Left kidney (tissue), 2 donors: ENCODE results near the gene PPA1. TPM values are rescaled to one million over a fixed set of nuclear protein-coding genes. Genes with fewer than 3 reads are reported as not detected.
"Not testable (repeated sequence)": the region's sequence is repeated elsewhere in the genome, so short reads cannot be mapped to it uniquely, and the experiment has no call there.

Source experiments
- DNase-seq: peaks from one replicate; pipeline ENCODE4 v3.0.0-alpha.2; 2013
- polyA plus RNA-seq: library from polyadenylated mRNA; unstranded; fragments of 120-200 nt; gene quantifications from one replicate; pipeline ENCODE4 v1.2.1, GENCODE V29; 2013; ENCODE audit not compliant: insufficient read length

PPA1 gene
- polyA plus RNA-seq, 1 donor = 90.9 TPM

- DNase-seq = peak; percentile 46
These were observed 22.4 kb upstream of the PPA1 start for GRCh38 chr10:70255329-70256299.

- no peak for DNase-seq
These were observed 21.6 kb upstream of the PPA1 start for GRCh38 chr10:70254778-70255328.

GRCh38 chr10:70253878-70254765, 20.9 kb upstream of the PPA1 start:
- no peak for DNase-seq

DNA sequence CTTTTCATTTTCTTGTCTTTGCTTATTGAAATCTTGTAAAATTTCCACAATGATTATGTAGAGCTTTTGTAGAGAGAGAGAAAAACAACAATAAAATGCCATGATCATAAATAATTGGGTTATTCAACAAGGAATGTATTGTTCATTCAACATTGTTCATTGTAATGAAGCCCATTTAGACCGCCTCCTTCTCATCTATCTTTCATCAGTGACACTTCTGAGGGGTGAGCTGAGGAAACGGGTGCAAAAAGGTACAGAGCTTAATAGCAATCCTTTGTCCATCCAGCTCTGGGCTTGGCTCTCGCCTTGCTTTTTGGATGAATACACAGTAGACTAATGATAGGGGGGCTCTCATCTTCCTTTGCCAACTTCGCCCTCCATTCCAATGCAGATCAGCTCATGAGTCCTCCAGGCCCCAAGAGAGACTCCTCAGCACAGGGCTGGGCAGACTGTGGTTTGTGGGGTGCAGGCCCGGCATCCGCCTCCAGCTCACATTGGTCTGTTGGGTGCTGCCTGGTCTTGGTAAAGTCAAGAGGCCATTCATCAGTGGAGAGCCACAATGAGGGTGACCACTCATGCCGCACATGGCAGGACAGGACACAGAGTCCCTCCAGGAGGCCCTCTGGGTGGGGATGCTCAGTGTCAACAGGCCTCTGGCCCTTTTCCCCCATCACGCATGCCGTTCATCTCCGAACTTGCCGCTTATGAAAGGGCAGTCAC, 17.9 kb upstream of the PPA1 start:
- no peak for DNase-seq

GRCh38 chr10:70247360-70247759, 14.1 kb upstream of the PPA1 start:
- no peak for DNase-seq

GRCh38 chr10:70241081-70241480, 7.9 kb upstream of the PPA1 start:
- DNase-seq = no peak

GRCh38 chr10:70239986-70240385, 6.8 kb upstream of the PPA1 start:
- not testable (repeated sequence) for DNase-seq

DNA sequence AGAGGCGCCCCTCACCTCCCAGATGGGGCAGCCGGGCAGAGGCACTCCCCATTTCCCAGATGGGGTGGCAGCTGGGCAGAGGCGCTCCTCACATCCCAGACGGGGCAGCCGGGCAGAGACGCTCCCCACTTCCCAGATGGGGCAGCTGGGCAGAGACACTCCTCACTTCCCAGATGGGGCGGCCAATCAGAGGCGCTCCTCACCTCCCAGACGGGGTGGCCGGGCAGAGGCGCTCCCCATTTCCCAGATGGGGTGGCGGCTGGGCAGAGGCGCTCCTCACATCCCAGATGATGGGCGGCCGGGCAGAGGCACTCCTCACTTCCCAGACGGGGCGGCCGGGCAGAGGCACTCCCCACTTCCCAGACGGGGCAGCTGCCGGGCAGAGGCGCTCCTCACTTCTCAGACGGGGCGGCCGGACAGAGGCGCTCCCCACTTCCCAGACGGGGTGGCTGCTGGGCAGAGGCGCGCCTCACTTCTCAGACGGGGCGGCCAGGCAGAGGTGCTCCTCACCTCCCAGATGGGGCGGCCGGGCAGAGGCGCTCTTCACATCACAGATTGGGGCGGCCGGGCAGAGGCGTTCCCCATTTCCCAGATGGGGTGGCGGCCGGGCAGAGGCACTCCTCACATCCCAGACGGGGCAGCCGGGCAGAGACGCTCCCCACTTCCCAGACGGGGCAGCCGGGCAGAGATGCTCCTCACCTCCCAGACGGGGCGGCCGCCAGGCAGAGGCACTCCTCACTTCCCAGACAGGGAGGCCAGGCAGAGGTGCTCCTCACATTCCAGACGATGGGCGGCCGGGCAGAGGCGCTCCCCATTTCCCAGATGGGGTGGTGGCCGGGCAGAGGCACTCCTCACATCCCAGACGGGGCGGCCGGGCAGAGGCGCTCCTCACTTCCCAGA, 6.1 kb upstream of the PPA1 start:
- not testable (repeated sequence) for DNase-seq

DNA sequence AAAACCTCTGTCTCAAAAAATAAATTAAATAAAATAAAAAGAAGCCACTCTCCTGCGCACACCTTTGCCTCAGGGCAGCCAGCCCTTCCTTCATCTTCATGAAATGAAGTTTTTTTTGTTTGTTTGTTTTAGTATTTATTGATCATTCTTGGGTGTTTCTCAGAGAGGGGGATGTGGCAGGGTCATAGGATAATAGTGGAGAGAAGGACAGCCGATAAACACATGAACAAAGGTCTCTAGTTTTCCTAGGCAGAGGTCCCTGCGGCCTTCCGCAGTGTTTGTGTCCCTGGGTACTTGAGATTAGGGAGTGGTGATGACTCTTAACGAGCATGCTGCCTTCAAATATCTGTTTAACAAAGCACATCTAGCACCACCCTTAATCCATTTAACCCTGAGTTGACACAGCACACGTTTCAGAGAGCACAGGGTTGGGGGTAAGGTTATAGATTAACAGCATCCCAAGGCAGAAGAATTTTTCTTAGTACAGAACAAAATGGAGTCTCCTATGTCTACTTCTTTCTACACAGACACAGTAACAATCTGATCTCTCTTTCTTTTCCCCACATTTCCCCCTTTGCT, 4.8 kb upstream of the PPA1 start:
- not testable (repeated sequence) for DNase-seq

DNA sequence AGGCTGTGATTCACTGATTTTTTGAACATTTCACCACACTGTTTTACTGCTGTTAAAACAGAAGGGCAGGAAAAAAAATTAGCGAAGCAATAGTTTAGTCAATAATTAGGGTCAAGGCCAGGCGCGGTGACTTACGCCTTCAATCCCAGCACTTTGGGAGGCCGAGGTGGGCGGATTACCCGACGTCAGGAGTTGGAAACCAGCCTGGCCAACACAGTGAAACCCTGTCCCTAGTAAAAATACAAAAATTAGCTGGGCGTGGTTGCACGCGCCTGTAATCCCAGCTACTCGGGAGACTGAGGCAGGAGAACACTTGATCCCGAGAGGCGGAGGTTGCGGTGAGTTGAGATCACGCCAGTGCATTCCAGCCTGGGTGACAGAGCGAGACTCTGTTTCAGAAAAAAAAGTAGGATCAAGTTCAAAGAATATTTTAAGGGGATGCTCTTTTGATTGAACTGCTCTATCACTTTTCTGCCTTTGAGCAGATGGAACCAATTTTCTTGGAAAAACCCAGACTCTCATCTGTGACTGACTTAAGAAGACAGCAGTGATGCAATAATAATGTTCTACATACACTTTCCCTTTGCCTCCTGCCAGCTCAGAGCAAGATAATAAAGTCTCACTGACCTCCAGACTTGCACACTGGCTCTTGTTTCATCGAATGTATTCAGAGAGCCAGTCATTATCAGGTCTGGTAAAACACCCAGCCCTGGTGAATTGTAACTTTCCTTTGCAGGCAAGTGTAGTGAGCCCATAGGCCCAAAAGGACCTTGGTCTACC, 1.6 kb upstream of the PPA1 start:
- no peak for DNase-seq

- no peak for DNase-seq
These were observed 691 bp upstream of the PPA1 start for GRCh38 chr10:70233939-70234300.

DNA sequence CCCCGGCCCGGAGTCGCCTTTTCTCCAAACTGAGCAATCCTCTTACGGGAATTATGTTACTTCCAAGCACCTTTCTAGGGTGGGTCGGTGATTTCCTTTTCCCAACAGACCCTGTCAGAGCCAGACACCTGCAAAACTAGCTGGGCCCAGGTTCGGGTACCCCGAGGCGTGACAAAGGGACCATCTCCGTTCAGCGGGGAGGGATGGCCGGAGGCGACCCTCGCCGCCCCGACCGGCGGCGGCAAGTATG, 445 bp downstream of the PPA1 start:
- no peak for DNase-seq

GRCh38 chr10:70232155-70232858, 922 bp downstream of the PPA1 start:
- DNase-seq = peak; percentile 55

GRCh38 chr10:70228491-70228890, 4.7 kb downstream of the PPA1 start:
- DNase-seq = no peak

DNA sequence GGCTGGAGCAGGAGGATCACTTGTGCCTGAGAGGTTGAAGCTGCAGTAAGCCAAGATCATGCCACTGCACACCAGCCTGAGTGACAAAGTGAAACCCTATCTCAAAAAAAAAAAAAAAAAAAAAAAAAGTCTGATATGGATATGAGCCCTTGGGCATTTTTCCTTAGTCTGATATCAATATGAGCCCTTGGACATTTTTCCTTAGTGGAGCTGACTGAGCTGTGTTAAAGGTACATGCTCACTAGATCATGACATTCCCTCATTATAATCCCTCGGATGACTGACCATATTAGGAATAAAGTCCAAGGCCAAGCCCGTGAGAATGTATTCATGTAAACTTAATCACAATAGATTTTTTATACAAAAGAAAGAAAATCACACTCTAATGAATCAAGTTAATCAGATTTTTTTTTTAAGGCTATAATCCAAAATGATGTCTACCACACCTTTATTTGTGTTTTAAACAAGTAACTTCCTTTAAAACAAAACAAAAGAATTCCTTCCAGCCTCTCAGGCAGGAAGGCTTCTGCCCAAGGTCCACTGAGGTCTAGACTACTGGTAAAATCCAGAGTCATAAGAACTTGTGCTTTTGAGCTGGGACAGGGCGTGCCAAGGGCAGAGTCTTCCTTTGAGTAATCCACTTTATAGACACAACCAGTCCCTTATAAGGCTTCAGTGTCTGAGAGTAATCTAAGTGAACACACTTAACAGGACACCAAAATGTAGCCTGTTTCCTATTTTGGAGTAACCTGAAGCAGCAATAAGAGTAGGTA, 5.5 kb downstream of the PPA1 start:
- DNase-seq = no peak

GRCh38 chr10:70223728-70224127, 9.5 kb downstream of the PPA1 start:
- no peak for DNase-seq

DNA sequence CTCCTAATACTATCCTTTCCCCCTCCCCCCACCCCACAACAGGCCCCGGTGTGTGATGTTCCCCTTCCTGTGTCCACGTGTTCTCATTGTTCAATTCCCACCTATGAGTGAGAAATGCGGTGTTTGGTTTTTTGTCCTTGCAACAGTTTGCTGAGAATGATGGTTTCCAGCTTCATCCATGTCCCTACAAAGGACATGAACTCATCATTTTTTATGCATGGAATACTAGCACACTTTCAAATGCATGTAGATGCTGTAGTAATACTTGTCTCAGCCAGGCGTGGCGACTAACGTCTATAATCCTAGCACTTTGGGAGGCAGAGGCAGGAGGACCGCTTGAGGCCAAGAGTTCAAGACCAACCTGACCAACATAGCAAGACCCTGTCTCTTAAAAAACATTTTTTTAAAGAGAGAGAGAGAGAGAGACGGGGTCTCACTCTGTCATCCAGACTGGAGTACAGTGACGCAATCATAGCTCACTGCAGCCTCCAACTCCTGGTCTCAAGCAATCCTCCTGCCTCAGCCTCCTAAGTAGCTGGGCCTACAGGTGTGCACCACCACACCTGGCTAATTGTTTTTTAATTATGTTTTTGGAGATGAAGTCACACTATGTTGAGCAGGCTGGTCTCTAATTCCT, 10.3 kb downstream of the PPA1 start:
- not testable (repeated sequence) for DNase-seq

GRCh38 chr10:70222340-70222794, 10.9 kb downstream of the PPA1 start:
- DNase-seq = no peak
